ENCODE data around the gene CLEC16A. TPM values are rescaled to one million over a fixed set of nuclear protein-coding genes. Genes with fewer than 3 reads are reported as not detected.

CLEC16A gene
- total and polyA plus RNA-seq, 2 donors (not counting 1 experiment from before 2014, with no cell fraction given), result 21.9 to 79.5 TPM

- POLR2A ChIA-PET, result no interaction called here
These were observed 257.3 kb downstream of the CLEC16A start for GRCh38 chr16:11201498-11202259.

More at GRCh38 chr16:11201498-11202259, 257.3 kb downstream of the CLEC16A start:
- intact Hi-C loops (cut with micrococcal nuclease), result no loop called here
- peaks cover 22% of the 10 kb centered on the region for H3K27me3 Mint-ChIP-seq
- Histone ChIP-seq H3K4me3 (ENCODE audit: control extremely low read depth in 1 of 5, extremely low read depth in 1 of 5, insufficient read depth in 1 of 5, low read depth in 2 of 5, low read length in 4 of 5) (no peak overlapping the region), H3K27ac (ENCODE audit: low read length in 2 of 2) (no peak overlapping the region), H3K79me2 (ENCODE audit: control insufficient read depth, insufficient read depth, low read length) (no peaks in the 10 kb centered on the region), H3K4me1 (ENCODE audit: control insufficient read depth in 2 of 2, insufficient read depth in 2 of 2, low read length in 2 of 2) (peaks cover 3 to 18% of the 10 kb centered on the region in 2 donors), H2AFZ (ENCODE audit: insufficient read depth, low read depth, low read length, poor library complexity, severe bottlenecking) (no peak overlapping the region), H3K4me2 (replicated peaks; ENCODE audit: low read depth, low read length, poor library complexity, severe bottlenecking) (no peak overlapping the region), H3K36me3 (replicated peaks in 1 of 2; ENCODE audit: control extremely low read depth in 1 of 2, control insufficient read depth in 1 of 2, extremely low read depth in 1 of 2, insufficient read depth in 2 of 2, low read length in 1 of 2) (no peaks in the 10 kb centered on the region), H3K27me3 (replicated peaks in 1 of 4; ENCODE audit: control extremely low read depth in 1 of 4, control insufficient read depth in 3 of 4, insufficient read depth in 4 of 4, low read length in 3 of 4) (peaks cover 0 to 15% (median 6%) of the 10 kb centered on the region in 4 experiments), H3K9ac (ENCODE audit: low read length) (no peak overlapping the region), H4K20me1 (ENCODE audit: control insufficient read depth, insufficient read depth, low read length, poor library complexity, severe bottlenecking) (no peaks in the 10 kb centered on the region), H3K9me3 (ENCODE audit: control extremely low read depth in 1 of 3, control insufficient read depth in 2 of 3, insufficient read depth in 1 of 3, low read length in 2 of 3) (peaks cover 0 to 3% (median 0%) of the 10 kb centered on the region in 3 donors)
- DNase-seq (no peak), ATAC-seq (ENCODE audit: low read depth) (no peak)
- whole genome bisulfite sequencing (ENCODE audit: insufficient coverage), result 16% methylated on average over 9 of the region's 15 CpGs
- CTCF ChIA-PET, result interaction anchor here (0.6 to 1.6 kb wide), 3 partner anchors 34 to 237 kb away, joined by 3 to 4 read pairs (median 3); partner anchors contain the start of gene SOCS1
- no peak overlapping the region for H3K27ac Mint-ChIP-seq
- no peak overlapping the region for H3K4me3 Mint-ChIP-seq
- TF ChIP-seq EZH2 (IDR thresholded peaks at IDR 0.05; ENCODE audit: borderline replicate concordance, insufficient read depth, low read depth, low read length, poor library complexity, severe bottlenecking) (no peak), CTCF (IDR thresholded peaks at IDR 0.05) (no peak)
- H3K9me3 Mint-ChIP-seq (ENCODE audit: insufficient read depth), result no peaks in the 10 kb centered on the region
- H3K4me1 Mint-ChIP-seq, result peaks cover 37% of the 10 kb centered on the region
